GM18951 (cell line): ENCODE measurements around the gene ASIP.
"Not testable (repeated sequence)": the region's sequence is repeated elsewhere in the genome, so short reads cannot be mapped to it uniquely, and the experiment has no call there.

Source experiments
- POLR2A ChIP-seq: IDR thresholded peaks from 4 replicates; pipeline ENCODE4 v1.6.1; 2011; ENCODE audit warnings: mild to moderate bottlenecking; ENCODE audit not compliant: insufficient read length, insufficient read depth; ENCODE audit errors: extremely low read depth
- in situ Hi-C: fragments of 300-500 bp; cut with MboI; formaldehyde crosslinking; loops from one replicate; pipeline ENCODE4 v1.12.0; 2022; ENCODE audit warnings: low sequenced_read_pairs, mixed read lengths, inconsistent platforms; ENCODE audit not compliant: unreplicated experiment

Gene ASIP

GRCh38 chr20:34285450-34285849 is 44.2 kb downstream of the ASIP start:
- in situ Hi-C loops: no loop called here
- no peak for TF ChIP-seq POLR2A

- in situ Hi-C loops: not testable (repeated sequence)
Measured at GRCh38 chr20:34287500-34287899, 46.3 kb downstream of the ASIP start.

GRCh38 chr20:34290471-34290870 is 49.2 kb downstream of the ASIP start:
- in situ Hi-C loops: no loop called here

GRCh38 chr20:34292496-34292895 is 51.3 kb downstream of the ASIP start:
- TF ChIP-seq POLR2A: no peak
- in situ Hi-C loops: no loop called here

More at GRCh38 chr20:34290471-34290870, 49.2 kb downstream of the ASIP start:
- no peak for TF ChIP-seq POLR2A

- in situ Hi-C loops: no loop called here
Measured at GRCh38 chr20:34293119-34293518, 51.9 kb downstream of the ASIP start.

GRCh38 chr20:34293589-34293988 is 52.4 kb downstream of the ASIP start:
- no peak for TF ChIP-seq POLR2A
- in situ Hi-C loops: no loop called here

More at GRCh38 chr20:34293119-34293518, 51.9 kb downstream of the ASIP start:
- TF ChIP-seq POLR2A: no peak

GRCh38 chr20:34294563-34294962 is 53.3 kb downstream of the ASIP start:
- in situ Hi-C loops: no loop called here
- no peak for TF ChIP-seq POLR2A

- in situ Hi-C loops: no loop called here
- TF ChIP-seq POLR2A: no peak
Measured at GRCh38 chr20:34295284-34295683, 54.1 kb downstream of the ASIP start.

GRCh38 chr20:34296468-34296867 is 55.2 kb downstream of the ASIP start:
- in situ Hi-C loops: no loop called here
- no peak for TF ChIP-seq POLR2A

GRCh38 chr20:34298294-34298784 is 57.1 kb downstream of the ASIP start:
- in situ Hi-C loops: not testable (repeated sequence)

GRCh38 chr20:34299556-34300255 is 58.5 kb downstream of the ASIP start:
- in situ Hi-C loops: loop anchor here (25.0 kb wide), 1 partner anchor 463 kb away; no protein-coding TSS in a partner anchor
- TF ChIP-seq POLR2A: no peak

GRCh38 chr20:34300256-34300806 is 59.1 kb downstream of the ASIP start:
- in situ Hi-C loops: loop anchor here (25.0 kb wide), 1 partner anchor 462 kb away; no protein-coding TSS in a partner anchor
- TF ChIP-seq POLR2A: no peak

- no peak for TF ChIP-seq POLR2A
- in situ Hi-C loops: loop anchor here (25.0 kb wide), 1 partner anchor 461 kb away; no protein-coding TSS in a partner anchor
Measured at GRCh38 chr20:34300809-34301586, 59.8 kb downstream of the ASIP start.
